WERI-Rb-1 (cell line): ENCODE measurements around the gene RAI1.

Experiments
- DNase-seq: peaks from one replicate; pipeline ENCODE4 v3.0.0-alpha.2; 2020
- H3K27ac ChIP-seq: fragments of 250-450 bp; sonication (Bioruptor Pico); 2 replicates; pipeline ENCODE4 v1.5.1; 2020; ENCODE audit warnings: mild to moderate bottlenecking, moderate library complexity
- H3K27me3 ChIP-seq: fragments of 250-450 bp; sonication (Bioruptor Pico); 2 replicates; pipeline ENCODE4 v1.5.1; 2021; ENCODE audit warnings: mild to moderate bottlenecking, low read depth, moderate library complexity; ENCODE audit not compliant: insufficient read depth, severe bottlenecking
- H3K36me3 ChIP-seq: fragments of 250-450 bp; sonication (Bioruptor Pico); 2 replicates; pipeline ENCODE4 v1.5.1; 2020; ENCODE audit warnings: mild to moderate bottlenecking, moderate library complexity
- H3K4me3 ChIP-seq: 2 replicates; pipeline ENCODE4 v1.5.1; 2011; ENCODE audit warnings: low read depth, mild to moderate bottlenecking, control low read depth, low read length
- H3K9me3 ChIP-seq: fragments of 250-450 bp; sonication (Bioruptor Pico); 2 replicates; pipeline ENCODE4 v1.5.1; 2021; ENCODE audit warnings: mild to moderate bottlenecking, moderate library complexity; ENCODE audit not compliant: severe bottlenecking
- TF ChIP-seq, protein P1 (sequence below): IDR thresholded peaks from 2 replicates; pipeline ENCODE4 v1.5.1; 2011; ENCODE audit warnings: low read depth, mild to moderate bottlenecking, control low read depth, inconsistent platforms, low read length

The RAI1 gene

GRCh38 chr17:17727111-17727659 lies 45.9 kb downstream of the RAI1 start:
- no peaks in the 10 kb centered on the region for H3K27me3 ChIP-seq
- no peak overlapping the region for H3K27ac ChIP-seq
- H3K9me3 ChIP-seq, result no peaks in the 10 kb centered on the region
- no peak for DNase-seq
- TF ChIP-seq, protein P1, sequence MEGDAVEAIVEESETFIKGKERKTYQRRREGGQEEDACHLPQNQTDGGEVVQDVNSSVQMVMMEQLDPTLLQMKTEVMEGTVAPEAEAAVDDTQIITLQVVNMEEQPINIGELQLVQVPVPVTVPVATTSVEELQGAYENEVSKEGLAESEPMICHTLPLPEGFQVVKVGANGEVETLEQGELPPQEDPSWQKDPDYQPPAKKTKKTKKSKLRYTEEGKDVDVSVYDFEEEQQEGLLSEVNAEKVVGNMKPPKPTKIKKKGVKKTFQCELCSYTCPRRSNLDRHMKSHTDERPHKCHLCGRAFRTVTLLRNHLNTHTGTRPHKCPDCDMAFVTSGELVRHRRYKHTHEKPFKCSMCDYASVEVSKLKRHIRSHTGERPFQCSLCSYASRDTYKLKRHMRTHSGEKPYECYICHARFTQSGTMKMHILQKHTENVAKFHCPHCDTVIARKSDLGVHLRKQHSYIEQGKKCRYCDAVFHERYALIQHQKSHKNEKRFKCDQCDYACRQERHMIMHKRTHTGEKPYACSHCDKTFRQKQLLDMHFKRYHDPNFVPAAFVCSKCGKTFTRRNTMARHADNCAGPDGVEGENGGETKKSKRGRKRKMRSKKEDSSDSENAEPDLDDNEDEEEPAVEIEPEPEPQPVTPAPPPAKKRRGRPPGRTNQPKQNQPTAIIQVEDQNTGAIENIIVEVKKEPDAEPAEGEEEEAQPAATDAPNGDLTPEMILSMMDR, result no peak
- no peak overlapping the region for H3K4me3 ChIP-seq
- H3K36me3 ChIP-seq, result peaks cover 42% of the 10 kb centered on the region

DNA sequence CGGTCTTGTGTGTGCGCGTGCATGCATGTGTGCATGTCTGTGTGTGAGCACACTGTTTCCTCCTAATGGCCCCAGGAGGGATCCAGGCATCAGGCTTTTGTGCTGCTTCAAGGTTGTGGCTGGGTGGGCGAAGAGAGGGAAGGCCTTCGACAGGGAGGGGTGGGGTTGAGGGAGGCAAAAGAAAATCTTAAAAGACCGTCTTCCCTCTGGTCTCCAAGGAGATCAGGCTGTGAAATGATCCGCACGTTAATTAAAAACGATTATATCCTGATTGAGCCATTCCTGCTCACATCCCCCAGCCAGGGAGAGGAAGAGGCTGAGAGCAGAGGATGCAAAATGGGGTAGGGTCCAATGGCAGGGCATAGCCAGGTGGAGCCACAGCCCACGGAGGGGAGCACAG lies 46.9 kb downstream of the RAI1 start:
- no peak for DNase-seq
- TF ChIP-seq, protein P1, result no peak
- Histone ChIP-seq H3K27me3 (no peaks in the 10 kb centered on the region), H3K36me3 (peaks cover 43% of the 10 kb centered on the region), H3K27ac (no peak overlapping the region), H3K9me3 (no peaks in the 10 kb centered on the region), H3K4me3 (no peak overlapping the region)

GRCh38 chr17:17728550-17729251 lies 47.4 kb downstream of the RAI1 start:
- no peak for DNase-seq
- H3K27me3 ChIP-seq, result no peaks in the 10 kb centered on the region
- H3K27ac ChIP-seq, result no peak overlapping the region
- peaks cover 44% of the 10 kb centered on the region for H3K36me3 ChIP-seq
- no peak overlapping the region for H3K4me3 ChIP-seq
- TF ChIP-seq, protein P1, result no peak
- no peaks in the 10 kb centered on the region for H3K9me3 ChIP-seq

DNA sequence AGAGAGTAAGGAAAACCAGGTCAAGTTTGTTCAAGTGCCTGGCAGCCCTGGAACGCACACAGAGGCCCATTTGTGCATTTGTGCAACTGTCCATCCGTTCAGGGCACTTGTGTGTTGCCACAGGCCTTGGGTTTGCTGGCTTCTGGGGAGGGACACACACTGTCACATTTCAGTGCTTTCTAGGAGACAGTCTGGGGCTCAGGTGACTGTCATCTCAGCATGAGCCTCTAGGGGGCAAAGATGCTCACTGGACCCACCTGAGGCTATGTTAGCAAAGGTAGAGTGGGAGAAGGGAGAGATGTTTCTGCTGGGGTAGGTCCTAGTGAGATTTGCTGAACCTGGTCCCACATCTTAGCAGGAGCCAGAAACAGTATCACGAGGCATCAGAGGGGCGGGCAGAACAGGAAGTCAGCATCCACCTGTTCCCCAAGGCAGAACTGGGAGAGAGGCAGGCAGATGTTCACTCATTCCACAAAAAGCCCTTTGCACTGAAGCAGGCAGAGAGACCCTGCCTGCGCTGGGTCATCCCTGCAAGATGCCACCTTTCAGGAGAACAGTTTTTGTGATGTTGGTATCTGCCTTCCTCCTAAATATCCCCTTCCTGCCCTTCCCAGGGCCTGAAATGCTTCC lies 48.5 kb downstream of the RAI1 start:
- TF ChIP-seq, protein P1, result peak; percentile 84
- H3K36me3 ChIP-seq, result peaks cover 46% of the 10 kb centered on the region
- no peak overlapping the region for H3K4me3 ChIP-seq
- no peak overlapping the region for H3K27ac ChIP-seq
- H3K9me3 ChIP-seq, result no peaks in the 10 kb centered on the region
- no peaks in the 10 kb centered on the region for H3K27me3 ChIP-seq
- DNase-seq, result peak; percentile 67

GRCh38 chr17:17730250-17730935 lies 49.1 kb downstream of the RAI1 start:
- H3K36me3 ChIP-seq, result peaks cover 46% of the 10 kb centered on the region
- DNase-seq, result no peak
- H3K27ac ChIP-seq, result no peak overlapping the region

More at GRCh38 chr17:17730250-17730935, 49.1 kb downstream of the RAI1 start:
- TF ChIP-seq, protein P1, result no peak
- Histone ChIP-seq H3K9me3 (no peaks in the 10 kb centered on the region), H3K4me3 (no peak overlapping the region), H3K27me3 (no peaks in the 10 kb centered on the region)
